GM21723 (cell line): Measurements from ENCODE around the gene HOXB8.

ENCODE experiments used
- ATAC-seq: cut with Tn5 transposase; IDR thresholded peaks from one replicate; pipeline ENCODE4 v1.9.1; 2021; ENCODE audit warnings: mild to moderate bottlenecking, moderate library complexity; ENCODE audit not compliant: unreplicated experiment

The HOXB8 gene

DNA sequence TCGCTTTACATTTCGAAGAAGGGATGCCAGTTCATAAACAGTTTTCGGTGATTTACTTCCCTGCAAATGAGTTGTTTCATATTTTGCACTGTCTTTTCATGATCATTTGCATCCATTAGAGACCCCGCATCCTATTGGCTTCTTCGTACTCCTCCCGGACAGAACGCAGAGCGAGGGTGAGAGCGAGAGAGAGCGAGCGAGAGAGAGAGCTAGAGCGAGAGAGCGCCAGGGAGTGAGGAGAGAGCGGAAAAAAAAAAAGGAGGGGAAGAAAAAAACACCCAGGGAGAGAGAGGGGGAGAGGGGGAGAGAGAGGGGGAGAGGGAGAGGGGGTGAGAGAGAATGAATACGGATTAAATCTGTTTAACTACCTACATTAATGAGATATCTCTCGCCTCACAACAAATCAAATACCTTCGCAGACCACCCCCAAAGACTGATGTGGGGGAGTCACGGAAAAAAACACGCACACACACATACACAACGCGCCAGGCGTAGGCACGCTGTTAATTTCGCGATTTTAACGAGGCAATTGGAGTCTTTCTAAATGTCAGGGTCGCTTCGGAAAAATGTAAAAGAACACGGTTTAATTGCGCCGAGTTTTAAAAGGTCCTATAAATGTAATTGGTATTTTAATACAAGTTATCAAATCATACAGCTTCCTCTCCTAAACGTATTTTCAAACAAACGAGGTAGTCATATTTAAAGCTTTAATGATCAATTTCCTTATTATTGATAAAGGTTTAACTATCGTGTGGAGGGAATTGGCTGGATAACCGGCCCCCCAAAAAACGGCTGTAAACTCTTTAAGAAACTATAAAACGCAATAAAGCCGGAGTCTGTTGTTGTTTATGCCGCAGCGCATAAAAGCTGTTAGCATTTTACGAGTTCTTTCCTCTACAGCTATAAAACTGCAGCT is at the start of gene HOXB8:
Gene HOXB8 (minus strand): TSS at position 246 of the 916 bp plus-strand sequence. CDS start 588 bp downstream, outside the sequence.
- no peak for ATAC-seq

DNA sequence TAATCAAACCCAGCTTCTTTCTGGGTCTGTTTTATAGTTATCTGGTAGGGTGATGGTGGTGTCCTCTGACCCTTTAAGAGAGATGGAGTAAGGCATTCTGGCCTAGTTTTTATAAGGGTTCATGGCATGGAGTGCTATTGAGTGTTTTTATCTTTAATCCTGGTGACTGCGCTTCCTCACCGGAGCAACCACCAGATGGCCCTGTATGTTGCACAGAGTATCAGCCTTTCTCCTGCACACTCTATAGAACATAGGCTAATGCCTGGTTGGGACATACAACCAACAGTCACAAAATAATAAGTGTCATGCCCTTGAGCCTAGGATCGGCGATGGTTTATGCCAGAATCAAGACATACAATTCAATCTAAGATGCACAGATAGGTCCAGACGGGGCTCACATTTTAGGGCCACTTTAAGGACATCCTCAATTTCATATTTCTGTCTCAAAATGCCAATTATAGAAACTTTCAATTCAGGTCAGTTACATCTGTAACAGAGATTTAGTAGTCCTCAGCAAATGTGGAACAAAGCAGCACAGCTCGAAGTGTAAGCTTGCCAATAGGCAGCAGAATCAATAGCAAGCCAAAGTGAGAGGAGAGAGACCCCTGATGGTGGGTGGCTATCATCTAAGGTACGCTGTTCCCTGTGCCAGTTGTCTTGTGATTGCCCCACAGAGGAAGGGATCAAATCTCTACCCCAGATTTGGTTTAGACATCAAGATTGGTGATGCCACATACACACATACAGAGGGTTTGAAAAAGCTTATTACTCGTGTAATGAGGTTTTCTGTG is 48.2 kb upstream of the HOXB8 start:
- no peak for ATAC-seq

DNA sequence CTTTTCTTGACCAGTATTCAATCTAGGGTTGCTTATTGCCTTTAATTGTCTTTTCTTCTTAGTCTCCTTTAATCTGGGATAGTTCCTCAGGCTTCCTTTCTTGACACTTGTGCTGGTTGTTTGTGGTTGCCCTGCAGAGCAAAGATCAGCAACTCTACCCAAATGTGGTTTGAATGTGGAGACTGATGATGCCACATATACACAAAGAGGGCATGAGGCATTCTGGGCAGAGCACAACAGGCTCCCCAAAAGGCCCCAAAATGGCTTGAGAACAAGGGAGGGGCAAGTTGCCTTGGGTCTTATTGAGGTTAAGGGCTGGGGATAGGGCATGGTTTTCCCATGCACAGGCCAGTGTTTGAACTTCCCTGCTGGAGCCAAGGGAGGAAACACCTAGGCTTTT is 40.8 kb upstream of the HOXB8 start:
- ATAC-seq = no peak

DNA sequence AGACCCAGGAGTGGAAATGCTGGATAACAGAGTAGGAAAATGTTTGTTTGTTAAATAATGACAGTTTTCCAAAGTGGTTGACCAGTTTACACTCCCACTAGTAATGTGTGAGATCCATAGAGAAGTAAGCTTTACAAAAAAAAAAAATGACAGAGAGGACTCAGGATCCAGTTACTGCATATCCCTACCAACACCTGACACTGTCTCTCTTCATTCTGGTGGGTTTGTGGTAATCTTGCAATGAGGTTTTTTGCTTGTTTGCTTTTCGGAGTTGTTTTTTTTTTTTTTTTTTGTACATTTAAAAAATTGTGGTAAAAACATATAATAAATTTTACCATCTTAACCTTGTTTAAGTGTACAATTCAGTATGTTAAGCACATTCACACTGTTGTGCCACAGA is 34.6 kb upstream of the HOXB8 start:
- no peak for ATAC-seq

DNA sequence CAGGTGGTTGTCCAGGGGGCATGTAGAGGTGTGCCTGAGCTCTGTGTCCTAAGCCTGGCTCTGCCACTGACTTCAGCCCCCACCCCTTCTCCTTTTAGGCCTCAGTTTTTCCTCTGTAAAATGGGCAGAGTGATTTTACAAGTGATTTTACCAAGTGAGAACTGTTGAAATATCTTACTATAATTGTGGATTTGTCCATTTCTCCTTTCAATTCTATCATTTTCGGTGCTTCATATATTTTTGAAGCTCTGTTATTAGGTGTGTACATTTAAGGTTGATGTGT is 32.8 kb upstream of the HOXB8 start:
- no peak for ATAC-seq

DNA sequence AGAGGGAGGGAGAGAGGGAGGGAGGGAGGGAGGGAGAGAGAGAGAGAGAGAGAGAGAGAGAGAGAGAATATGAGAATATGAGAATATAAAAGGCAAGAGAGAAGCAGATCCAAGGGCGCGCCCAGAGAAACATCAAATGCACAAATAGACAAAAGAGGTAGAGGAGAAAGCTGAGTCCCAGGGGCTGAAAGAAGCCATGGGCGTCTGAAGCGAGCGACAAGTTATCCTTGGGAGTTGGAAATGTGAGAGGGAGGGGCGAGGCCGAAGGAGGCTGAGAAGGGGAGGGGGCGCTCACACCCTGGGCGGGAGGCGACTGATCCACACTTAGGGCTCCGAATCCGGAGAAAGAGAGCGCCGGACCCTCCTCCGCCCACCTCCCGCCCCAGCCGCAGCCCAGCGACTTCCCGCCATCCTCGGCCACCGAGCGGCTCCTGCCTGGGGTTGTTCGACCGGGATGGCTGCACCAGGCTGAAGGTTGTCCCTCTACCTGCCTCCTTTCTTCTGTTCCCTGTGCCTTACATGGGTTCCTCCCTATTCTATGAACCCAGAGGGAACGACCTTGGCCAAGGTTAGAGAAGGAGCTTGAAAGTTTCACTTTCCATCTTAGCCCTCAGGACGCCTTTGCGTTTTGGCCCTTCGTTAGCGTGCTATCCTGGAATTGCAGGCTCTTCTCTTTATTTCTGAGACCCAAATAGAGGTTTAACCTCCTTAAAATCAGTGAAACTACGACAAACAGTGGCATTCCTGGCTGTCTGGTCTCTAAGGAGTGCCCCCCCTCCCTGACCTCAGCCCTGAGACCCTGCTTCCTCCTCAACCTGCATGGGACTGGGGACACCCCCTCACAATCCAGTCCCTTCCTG is 32.2 kb upstream of the HOXB8 start:
- no peak for ATAC-seq

DNA sequence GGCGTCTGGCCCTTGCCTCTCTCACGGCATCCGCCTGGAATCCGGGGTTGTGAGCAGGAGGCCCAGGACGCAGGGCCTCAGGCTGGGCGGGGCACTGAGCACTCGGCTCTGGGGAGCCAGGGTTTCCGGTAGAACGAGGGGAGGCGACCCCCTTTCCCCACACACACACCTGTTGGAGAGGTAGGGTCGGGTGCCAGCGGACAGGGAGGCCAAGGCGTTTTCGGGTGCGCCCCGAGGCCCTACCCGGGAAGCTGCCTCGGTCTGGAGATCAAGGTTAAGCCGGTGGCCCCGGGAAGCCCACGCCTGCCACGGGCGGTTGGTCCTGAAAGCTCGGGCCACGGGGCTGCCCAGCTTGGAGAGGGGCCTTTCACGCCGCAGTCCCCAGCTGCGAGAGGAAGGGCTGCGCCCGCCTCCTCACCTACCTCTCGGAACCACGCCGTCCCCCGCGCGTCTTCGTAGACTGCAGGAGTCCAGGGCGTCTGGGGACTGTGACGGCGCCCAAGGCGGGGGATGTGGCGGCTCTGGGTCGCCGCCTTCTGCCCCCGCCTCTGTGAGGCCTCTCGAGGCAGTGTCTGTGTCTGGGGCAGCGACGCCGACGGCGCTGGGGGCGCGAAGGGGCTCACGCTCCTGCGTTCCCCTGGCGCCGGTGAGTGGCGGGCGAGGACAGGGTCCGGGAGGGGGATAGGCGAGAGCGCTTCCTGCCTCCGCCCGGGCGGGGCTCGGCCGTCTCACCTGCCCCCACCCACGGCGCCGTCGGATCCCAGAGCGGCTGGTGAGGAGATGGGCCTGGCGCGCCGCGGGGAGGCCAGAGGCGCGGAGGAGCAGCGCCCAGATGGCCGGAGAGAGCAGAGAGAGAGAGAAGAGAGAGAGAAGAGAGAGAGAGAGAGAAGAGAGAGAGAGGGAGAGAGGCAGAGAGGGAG is 31.4 kb upstream of the HOXB8 start:
- no peak for ATAC-seq

DNA sequence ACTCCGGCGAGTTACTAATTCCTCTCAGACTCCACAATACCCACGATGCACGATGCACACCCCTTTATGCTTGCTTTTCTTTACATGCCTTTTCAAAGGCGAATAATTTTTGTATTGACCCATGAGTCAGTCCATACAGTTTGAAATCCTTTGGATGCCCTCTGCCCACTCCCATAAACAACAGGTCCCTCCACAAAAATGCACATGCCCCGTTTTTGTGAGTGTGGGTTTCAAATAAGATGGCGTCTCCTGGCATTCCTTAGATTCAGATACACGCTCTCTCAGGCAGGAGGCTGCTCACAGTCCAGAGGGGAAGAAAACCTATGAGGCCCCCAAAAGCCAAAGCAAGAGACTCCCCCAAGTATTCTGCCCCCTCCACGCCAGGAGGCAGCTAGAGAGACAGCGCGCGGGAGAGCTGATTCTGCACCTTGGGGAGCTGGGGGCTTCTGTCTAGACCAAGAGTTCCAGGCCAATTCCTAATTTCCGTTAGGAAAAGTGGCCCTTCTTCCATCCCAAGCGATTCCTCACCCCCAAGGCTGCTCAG is 30.6 kb upstream of the HOXB8 start:
- no peak for ATAC-seq

DNA sequence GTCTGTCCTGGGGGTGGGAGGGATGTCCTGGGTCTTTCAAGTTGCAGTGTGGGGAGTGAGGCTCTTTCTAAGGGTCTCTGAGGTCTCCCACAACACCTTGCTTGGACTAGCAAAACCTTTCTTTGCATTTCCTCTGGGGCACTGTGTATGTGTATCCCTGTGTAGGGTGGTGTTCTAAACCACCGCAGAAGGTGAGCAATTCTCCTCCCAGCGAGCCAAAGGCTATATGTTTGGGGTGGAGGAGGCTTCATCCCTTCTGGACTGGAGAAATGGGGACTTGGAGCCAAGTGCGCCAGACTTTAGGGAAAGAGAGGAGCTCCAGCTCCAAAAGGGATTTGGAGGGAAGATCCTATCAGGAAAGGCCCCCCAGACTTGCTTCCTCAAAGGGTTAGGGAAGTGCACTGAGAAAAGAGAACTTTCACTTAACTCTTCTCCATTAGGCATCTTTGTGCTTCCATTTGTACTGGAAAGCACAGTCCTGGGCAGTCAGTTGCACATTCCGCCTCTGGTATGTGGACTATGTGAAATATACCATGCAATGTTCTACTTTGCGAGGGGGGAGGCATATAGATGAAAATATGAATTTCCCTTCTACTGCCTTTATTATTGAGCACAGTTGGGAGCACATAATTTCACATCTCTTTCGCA is 29.9 kb upstream of the HOXB8 start:
- no peak for ATAC-seq

DNA sequence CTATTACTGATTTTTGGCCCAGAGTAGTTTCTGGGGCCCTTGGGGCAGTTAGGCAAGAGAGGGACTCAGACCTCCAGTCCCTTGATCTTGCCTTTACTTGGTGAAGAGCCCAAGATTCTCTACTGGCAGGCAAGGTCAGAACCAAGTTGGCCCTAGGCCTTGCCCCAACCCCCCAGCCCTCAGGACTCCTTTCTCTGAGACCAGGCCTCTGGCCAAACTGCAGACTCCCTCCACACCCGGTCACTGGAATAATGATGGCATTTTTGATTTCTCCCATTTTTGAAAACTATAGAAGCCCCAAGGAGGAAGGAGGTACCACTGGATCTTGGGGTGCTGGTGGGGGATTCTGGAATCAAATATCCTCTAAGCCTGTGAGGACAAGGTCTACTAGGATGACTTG is 29.1 kb upstream of the HOXB8 start:
- ATAC-seq = no peak

DNA sequence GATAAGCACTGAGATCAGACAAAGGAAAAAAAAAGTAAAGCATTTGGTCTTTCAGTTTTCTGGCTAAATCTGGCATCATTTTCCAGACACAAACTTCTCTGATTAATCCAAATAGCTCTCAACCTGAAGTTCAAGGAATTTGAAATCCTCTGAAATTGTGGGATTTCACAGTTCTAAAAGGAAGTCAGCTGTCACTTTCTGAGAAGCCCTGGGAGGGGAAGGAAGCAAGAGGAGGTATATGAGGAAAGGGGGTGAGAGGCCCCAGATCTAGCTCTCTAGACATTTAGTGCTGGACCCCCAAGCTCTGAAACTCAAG is 28.6 kb upstream of the HOXB8 start:
- ATAC-seq = no peak

DNA sequence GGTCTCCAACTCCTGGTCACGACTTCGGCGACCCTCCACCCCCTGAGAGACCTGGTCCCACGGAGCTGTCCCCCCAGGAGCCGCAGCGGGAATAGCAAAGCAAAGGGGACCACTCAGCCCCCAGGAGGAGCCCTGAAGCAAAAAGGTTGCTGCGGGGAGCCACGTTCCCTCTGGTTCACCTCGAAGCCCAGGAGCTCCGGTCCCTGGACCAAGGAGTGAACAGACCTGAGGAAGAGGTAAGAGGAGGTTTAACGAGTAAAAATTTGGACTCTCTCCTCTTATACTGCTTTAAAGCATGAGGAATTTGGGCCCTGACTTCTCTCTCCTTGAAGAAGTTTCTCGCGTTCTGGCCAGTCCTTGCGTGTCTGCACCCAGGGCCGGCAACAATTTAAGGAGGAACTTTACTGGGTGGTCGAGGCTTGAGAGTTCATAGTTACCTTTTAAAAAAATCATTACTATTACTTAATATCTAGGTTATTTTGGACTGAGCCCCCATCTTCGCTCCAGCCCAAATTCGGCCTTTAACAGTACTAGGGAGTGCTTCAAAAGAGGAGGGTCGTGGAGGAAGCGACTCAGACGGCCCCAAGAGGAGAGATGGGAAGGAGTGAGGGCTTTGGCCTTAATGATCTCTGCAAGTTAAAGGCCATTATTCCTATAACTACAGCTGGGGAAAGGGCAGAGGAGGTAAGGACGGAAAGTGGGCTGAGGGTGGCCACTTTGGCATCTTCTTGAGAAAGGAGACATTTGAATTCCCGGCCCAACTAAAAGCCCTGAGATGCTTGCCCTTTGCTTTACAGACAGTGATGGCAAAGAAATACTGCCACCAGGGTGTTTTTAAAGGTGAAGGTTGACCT is 28.0 kb upstream of the HOXB8 start:
- ATAC-seq = no peak

DNA sequence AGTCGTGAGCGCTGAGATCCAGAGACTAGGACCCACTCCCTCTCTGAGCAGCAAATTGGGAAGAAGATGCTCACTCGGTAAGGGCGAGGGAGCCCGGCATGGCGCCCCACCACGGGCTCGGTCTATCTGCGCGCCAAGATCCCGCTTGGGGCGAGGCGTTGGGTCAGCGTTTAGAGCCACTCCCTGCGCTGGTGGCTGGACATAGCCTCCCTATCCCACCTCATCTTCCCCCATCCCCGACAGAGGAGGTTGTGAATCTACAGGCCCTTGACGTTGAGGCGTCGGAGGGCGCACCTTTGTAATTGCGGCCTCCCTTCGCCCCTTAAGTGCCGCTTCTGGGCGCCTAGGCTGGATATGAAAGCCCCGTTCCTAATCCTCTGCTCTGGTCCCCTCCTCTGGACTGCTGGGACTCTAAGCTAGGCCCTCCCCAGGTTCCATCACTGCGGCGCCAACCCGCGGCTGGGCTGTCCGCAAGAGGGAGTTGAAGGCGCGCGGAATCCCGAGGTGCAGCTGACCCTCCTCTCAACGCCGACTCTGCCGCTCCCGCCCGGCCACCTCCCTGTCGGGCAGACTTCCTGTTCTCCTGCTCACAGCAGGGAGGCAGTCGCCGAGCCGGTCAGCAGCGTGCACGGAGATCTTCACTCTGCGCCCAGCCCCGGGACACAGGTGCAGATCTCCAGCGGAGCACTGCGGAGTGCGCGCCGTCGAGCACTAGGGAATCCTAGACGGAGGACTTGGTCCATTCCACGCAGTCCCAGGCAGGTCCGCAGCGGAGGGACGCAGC is 27.2 kb upstream of the HOXB8 start:
- ATAC-seq = no peak

DNA sequence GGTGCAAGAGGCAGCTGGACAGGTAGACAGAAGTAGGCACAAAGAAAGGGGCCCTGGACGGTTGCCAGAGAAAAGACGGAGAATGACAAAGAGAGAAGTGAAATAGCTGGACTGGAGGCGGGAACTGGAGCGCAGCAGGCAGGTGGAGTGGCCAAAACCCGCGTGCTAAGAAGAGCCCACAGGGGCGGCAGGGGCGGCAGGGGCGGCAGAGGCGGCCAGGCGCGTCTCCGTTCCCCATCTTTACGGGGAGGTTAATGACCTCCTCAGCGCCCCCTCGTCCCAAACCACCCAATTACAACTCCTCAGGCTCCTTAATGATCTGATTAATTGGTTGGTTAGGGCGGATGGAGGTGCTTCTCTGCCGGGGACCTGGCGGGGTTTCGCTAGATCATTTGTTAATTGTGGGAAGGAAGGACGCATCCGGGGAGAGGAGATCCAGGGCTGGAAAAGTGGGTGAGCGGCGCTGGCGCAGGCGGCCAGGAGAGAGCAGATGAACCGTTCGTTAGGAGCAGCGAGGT is 26.5 kb upstream of the HOXB8 start:
- ATAC-seq = no peak

DNA sequence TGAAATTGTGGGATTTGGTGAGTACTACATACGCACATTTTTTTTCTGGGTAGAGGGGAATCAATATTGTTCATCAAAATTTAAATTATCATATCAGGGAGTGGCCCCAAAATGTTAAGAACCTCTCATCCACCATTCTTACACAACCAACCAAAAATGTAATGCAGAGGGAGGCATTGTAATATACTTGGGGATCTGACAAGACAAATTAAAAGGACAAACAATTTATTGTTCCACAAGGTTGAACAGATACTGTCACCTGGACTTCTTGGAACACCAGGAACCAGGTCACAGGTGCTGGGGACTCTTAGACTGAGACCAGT is 25.7 kb upstream of the HOXB8 start:
- ATAC-seq = no peak

DNA sequence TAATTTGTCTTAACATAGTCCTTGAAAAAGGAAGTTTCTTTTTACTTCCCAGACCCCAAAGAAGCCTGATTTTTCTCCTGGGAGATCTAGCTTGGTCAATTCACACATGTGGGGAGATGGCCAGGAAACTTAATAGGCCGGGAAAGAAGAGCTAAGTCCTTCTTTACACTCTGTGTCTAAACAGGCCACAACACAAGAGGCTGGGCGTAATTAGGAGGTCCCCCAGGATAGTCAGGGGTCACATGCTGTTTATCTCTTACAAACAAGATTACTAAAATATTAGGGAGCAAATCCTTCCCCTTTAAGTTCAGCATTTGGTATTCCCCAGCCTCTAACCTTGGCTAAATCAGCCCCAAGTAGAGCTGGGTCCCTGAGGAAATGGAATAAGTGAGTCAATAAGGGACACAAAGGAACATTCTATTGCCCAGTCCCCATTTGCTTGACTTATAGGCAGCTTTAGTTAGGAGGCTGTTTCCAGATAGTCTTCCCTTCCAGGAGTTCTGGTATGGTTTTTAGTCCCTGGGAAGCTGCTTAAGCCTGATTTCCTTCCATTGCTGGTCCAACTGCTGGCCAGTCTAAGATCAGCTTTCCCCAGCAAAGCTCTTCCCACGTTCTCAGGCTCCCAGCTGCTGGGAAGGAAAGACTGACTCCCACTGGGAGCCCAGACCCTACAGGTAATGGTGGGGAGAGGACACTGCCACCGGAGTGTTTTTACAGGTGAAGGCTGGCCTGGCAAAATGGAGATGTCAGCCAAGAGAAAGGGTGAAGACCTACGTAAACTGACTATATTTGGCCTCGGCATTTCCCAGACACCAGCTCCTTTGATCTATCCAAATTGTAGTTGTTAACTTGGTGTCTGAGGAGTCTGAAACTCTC is 25.1 kb upstream of the HOXB8 start:
- no peak for ATAC-seq

DNA sequence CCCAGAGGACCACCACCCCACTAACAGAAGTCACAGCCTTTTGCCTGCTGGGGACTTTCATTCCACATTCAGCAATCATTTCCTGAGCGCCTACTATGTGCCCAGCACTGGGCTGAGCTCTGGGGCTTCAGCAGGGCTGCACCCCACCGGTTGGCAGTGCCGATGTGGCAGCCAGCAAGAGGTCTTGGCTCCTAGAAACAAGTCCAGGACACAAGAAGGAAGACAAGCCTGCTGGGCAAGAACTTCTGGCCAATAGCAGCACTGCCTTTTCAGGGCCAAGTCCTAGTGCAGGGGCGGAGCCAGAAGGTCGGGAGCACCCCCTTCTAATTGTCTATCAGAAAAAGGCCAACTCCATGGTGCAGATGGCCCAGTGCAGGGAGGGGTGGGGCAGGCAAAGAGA is 24.0 kb upstream of the HOXB8 start:
- ATAC-seq = no peak
